Measurements from ENCODE around the gene SLC37A1. TPM values are rescaled to one million over a fixed set of nuclear protein-coding genes. Genes with fewer than 3 reads are reported as not detected.

SLC37A1 gene
- polyA plus RNA-seq, 1 experiment = 0.88 TPM

- Histone ChIP-seq H3K27me3 (ENCODE audit: control insufficient read depth, insufficient read depth, low read length) (no peaks in the 10 kb centered on the region), H3K4me3 (ENCODE audit: low read depth, low read length) (no peak overlapping the region), H3K36me3 (ENCODE audit: control insufficient read depth, insufficient read depth, low read length) (no peaks in the 10 kb centered on the region)
- POLR2A ChIA-PET = no interaction called here
- no peak for DNase-seq (ENCODE audit: low read depth)
- CTCF ChIA-PET = no interaction called here
- no peak for TF ChIP-seq CTCF (IDR thresholded peaks at IDR 0.05; ENCODE audit: insufficient read depth, low read depth, low read length)
Observed at GRCh38 chr21:42544544-42544943, 30.9 kb downstream of the SLC37A1 start.

- Histone ChIP-seq H3K27me3 (ENCODE audit: control insufficient read depth, insufficient read depth, low read length) (no peaks in the 10 kb centered on the region), H3K4me3 (ENCODE audit: low read depth, low read length) (no peak overlapping the region), H3K36me3 (ENCODE audit: control insufficient read depth, insufficient read depth, low read length) (no peaks in the 10 kb centered on the region)
- TF ChIP-seq CTCF (IDR thresholded peaks at IDR 0.05; ENCODE audit: insufficient read depth, low read depth, low read length) = no peak
- POLR2A ChIA-PET = no interaction called here
- CTCF ChIA-PET = no interaction called here
- no peak for DNase-seq (ENCODE audit: low read depth)
Observed at GRCh38 chr21:42545317-42545716, 31.7 kb downstream of the SLC37A1 start.

- no peak for DNase-seq (ENCODE audit: low read depth)
- Histone ChIP-seq H3K27me3 (ENCODE audit: control insufficient read depth, insufficient read depth, low read length) (no peaks in the 10 kb centered on the region), H3K4me3 (ENCODE audit: low read depth, low read length) (no peak overlapping the region), H3K36me3 (ENCODE audit: control insufficient read depth, insufficient read depth, low read length) (no peaks in the 10 kb centered on the region)
- CTCF ChIA-PET = no interaction called here
- TF ChIP-seq CTCF (IDR thresholded peaks at IDR 0.05; ENCODE audit: insufficient read depth, low read depth, low read length) = no peak
- POLR2A ChIA-PET = no interaction called here
Observed at GRCh38 chr21:42545745-42546144, 32.1 kb downstream of the SLC37A1 start.

GRCh38 chr21:42546433-42546832 lies 32.8 kb downstream of the SLC37A1 start:
- ChIA-PET CTCF (no interaction called here), POLR2A (no interaction called here)
- no peak for DNase-seq (ENCODE audit: low read depth)
- Histone ChIP-seq H3K4me3 (ENCODE audit: low read depth, low read length) (no peak overlapping the region), H3K36me3 (ENCODE audit: control insufficient read depth, insufficient read depth, low read length) (no peaks in the 10 kb centered on the region), H3K27me3 (ENCODE audit: control insufficient read depth, insufficient read depth, low read length) (no peaks in the 10 kb centered on the region)
- no peak for TF ChIP-seq CTCF (IDR thresholded peaks at IDR 0.05; ENCODE audit: insufficient read depth, low read depth, low read length)

- no peaks in the 10 kb centered on the region for H3K27me3 ChIP-seq (ENCODE audit: control insufficient read depth, insufficient read depth, low read length)
- no peak for TF ChIP-seq CTCF (IDR thresholded peaks at IDR 0.05; ENCODE audit: insufficient read depth, low read depth, low read length)
- ChIA-PET POLR2A (no interaction called here), CTCF (no interaction called here)
- H3K4me3 ChIP-seq (ENCODE audit: low read depth, low read length) = no peak overlapping the region
- no peak for DNase-seq (ENCODE audit: low read depth)
- no peaks in the 10 kb centered on the region for H3K36me3 ChIP-seq (ENCODE audit: control insufficient read depth, insufficient read depth, low read length)
Observed at GRCh38 chr21:42547001-42547905, 33.6 kb downstream of the SLC37A1 start.

Measured in BJ (cell line).